Mesothelial cell of epicardium (in vitro differentiated cells): Measurements from ENCODE around the gene GALNT9. TPM values are rescaled to one million over a fixed set of nuclear protein-coding genes. Genes with fewer than 3 reads are reported as not detected.

Experiments
- DNase-seq, 2 experiments: peaks; one replicate each; pipeline ENCODE4 v3.0.0; 2021; ENCODE audit warnings: low spot score in 2 of 2; ENCODE audit not compliant: unreplicated experiment in 2 of 2
- H3K27ac Mint-ChIP-seq: 2 replicates; pipeline ENCODE4 v1.8.0; 2021; ENCODE audit warnings: mixed read lengths
- H3K27me3 Mint-ChIP-seq: 2 replicates; pipeline ENCODE4 v1.8.0; 2021; ENCODE audit warnings: low read depth, mixed read lengths
- H3K36me3 Mint-ChIP-seq: 2 replicates; pipeline ENCODE4 v1.8.0; 2021; ENCODE audit warnings: mixed read lengths
- H3K4me1 Mint-ChIP-seq: 2 replicates; pipeline ENCODE4 v1.8.0; 2021; ENCODE audit warnings: mixed read lengths
- H3K4me3 Mint-ChIP-seq: 2 replicates; pipeline ENCODE4 v1.8.0; 2021; ENCODE audit warnings: mild to moderate bottlenecking, moderate library complexity, mixed read lengths
- H3K9me3 Mint-ChIP-seq: 2 replicates; pipeline ENCODE4 v1.8.0; 2021; ENCODE audit warnings: mixed read lengths
- CTCF ChIP-seq: fragments of 200-600 bp; sonication (generic); IDR thresholded peaks from one replicate; pipeline ENCODE4 v1.5.0; 2021; ENCODE audit warnings: antibody characterized with exemption; ENCODE audit not compliant: unreplicated experiment
- total RNA-seq: library from RNA; stranded (reverse); gene quantifications from 3 replicates; pipeline ENCODE4 v1.2.1, GENCODE V29; 2021

GALNT9 gene
- total RNA-seq, 1 donor from 2014 or later, result 4.8 TPM

- no peak overlapping the region for H3K27ac Mint-ChIP-seq
- TF ChIP-seq CTCF, result no peak
Observed at GRCh38 chr12:132229193-132229760, 100.1 kb downstream of the GALNT9 start.

GRCh38 chr12:132228476-132229192 lies 100.8 kb downstream of the GALNT9 start:
- no peak overlapping the region for H3K4me3 Mint-ChIP-seq
- H3K36me3 Mint-ChIP-seq, result no peaks in the 10 kb centered on the region
- H3K9me3 Mint-ChIP-seq, result no peaks in the 10 kb centered on the region
- peaks cover 24% of the 10 kb centered on the region for H3K27me3 Mint-ChIP-seq
- no peak for TF ChIP-seq CTCF
- no peak overlapping the region for H3K27ac Mint-ChIP-seq
- no peaks in the 10 kb centered on the region for H3K4me1 Mint-ChIP-seq
- DNase-seq, result no peak

More at GRCh38 chr12:132229193-132229760, 100.1 kb downstream of the GALNT9 start:
- no peaks in the 10 kb centered on the region for H3K36me3 Mint-ChIP-seq
- peaks cover 24% of the 10 kb centered on the region for H3K27me3 Mint-ChIP-seq
- no peaks in the 10 kb centered on the region for H3K4me1 Mint-ChIP-seq
- no peaks in the 10 kb centered on the region for H3K9me3 Mint-ChIP-seq
- no peak for DNase-seq
- H3K4me3 Mint-ChIP-seq, result no peak overlapping the region

GRCh38 chr12:132227782-132228475 lies 101.5 kb downstream of the GALNT9 start:
- no peaks in the 10 kb centered on the region for H3K36me3 Mint-ChIP-seq
- no peaks in the 10 kb centered on the region for H3K9me3 Mint-ChIP-seq
- no peak overlapping the region for H3K27ac Mint-ChIP-seq
- H3K27me3 Mint-ChIP-seq, result peaks cover 24% of the 10 kb centered on the region
- TF ChIP-seq CTCF, result no peak
- H3K4me3 Mint-ChIP-seq, result no peak overlapping the region
- H3K4me1 Mint-ChIP-seq, result no peaks in the 10 kb centered on the region
- no peak for DNase-seq

GRCh38 chr12:132227118-132227517 lies 102.3 kb downstream of the GALNT9 start:
- Mint-ChIP-seq H3K9me3 (no peaks in the 10 kb centered on the region), H3K4me3 (no peak overlapping the region), H3K27ac (no peak overlapping the region), H3K4me1 (peaks cover 4% of the 10 kb centered on the region), H3K27me3 (peaks cover 28% of the 10 kb centered on the region), H3K36me3 (no peaks in the 10 kb centered on the region)
- DNase-seq, result no peak
- TF ChIP-seq CTCF, result no peak

GRCh38 chr12:132226604-132227003 lies 102.8 kb downstream of the GALNT9 start:
- peaks cover 4% of the 10 kb centered on the region for H3K4me1 Mint-ChIP-seq
- TF ChIP-seq CTCF, result no peak
- no peak overlapping the region for H3K4me3 Mint-ChIP-seq
- H3K9me3 Mint-ChIP-seq, result no peaks in the 10 kb centered on the region
- H3K36me3 Mint-ChIP-seq, result no peaks in the 10 kb centered on the region
- DNase-seq, result no peak
- peaks cover 29% of the 10 kb centered on the region for H3K27me3 Mint-ChIP-seq
- no peak overlapping the region for H3K27ac Mint-ChIP-seq
